M059J (cell line): ENCODE data around the gene ECI1. TPM values are rescaled to one million over a fixed set of nuclear protein-coding genes. Genes with fewer than 3 reads are reported as not detected.
"Not testable (repeated sequence)": the region's sequence is repeated elsewhere in the genome, so short reads cannot be mapped to it uniquely, and the experiment has no call there.

ENCODE experiments used
- DNase-seq: peaks from one replicate; pipeline ENCODE4 v3.0.0-alpha.2; 2012; ENCODE audit warnings: low read depth
- total RNA-seq: library from RNA; depleted of rRNA; stranded (reverse); fragments of >200 nt; shearing (Covaris generic); gene quantifications from 2 replicates; pipeline ENCODE4 v1.2.3, GENCODE V29; 2014

The ECI1 gene
- total RNA-seq, 1 experiment from 2014 or later: 75.1 TPM

DNA sequence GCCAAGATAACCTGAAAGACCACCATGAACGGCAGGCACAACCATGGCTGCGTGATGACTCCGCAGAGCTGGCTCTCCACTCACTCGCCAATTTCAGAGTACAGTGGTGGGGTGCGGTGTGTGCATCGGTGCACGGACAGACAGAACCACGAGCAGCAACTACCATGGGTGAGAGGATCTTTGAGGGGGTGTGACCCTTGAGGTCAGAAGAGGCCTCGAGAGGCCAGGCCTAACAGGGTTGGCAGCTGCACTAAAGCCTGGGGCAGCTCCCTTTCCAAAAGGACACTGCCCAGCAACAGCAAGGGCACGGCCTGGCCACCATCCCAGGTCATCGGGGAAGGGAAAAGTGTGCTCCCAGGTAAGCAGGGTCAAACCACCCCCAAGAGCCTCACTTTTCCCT is 1.9 kb upstream of the ECI1 start:
- DNase-seq: no peak

DNA sequence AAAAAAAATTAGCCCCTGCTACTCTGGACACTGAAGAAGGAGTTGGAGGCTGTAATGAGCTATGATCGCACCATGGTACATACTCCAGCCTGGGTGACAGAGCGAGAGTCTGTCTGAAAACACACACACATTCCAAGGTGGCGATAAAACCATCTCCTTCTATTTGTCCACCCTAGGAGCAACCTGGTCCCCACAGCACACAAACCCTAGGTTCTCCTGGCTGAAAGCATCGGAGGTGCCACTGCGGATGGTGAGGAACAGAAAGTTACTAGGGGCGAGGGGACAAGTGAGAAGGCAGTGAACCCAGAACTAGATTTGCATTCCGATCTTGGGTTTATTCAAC is 1.4 kb upstream of the ECI1 start:
- peak; percentile 44 for DNase-seq

DNA sequence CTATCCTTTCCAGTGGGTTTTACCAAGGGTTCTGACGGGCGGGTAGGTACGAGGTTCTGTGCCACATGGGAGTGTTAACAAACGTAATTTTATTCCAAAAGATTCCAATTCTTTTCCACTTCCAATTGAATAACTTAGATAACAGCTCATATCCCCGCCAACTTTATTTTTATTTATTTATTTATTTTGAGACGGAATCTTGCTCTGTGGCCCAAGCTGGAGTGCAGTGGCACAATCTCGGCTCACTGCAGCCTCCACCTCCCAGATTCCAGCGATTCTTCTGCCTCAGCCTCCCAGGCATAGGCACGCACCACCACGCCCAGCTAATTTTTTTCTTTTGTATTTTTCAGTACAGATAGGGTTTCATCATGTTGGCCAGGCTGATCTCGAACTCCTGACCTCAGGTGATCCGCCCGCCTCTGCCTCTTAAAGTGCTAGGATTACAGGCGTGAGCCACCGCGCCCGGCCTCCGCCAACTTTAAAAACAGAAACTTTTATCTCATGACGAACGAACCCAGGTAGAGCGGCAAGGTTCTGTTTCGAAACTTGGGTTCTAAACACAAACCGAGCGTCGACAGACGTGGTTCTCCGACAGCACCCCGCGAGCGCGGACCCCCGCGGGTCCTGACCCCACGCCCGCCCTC is 613 bp downstream of the ECI1 start:
- peak; percentile 55 for DNase-seq

DNA sequence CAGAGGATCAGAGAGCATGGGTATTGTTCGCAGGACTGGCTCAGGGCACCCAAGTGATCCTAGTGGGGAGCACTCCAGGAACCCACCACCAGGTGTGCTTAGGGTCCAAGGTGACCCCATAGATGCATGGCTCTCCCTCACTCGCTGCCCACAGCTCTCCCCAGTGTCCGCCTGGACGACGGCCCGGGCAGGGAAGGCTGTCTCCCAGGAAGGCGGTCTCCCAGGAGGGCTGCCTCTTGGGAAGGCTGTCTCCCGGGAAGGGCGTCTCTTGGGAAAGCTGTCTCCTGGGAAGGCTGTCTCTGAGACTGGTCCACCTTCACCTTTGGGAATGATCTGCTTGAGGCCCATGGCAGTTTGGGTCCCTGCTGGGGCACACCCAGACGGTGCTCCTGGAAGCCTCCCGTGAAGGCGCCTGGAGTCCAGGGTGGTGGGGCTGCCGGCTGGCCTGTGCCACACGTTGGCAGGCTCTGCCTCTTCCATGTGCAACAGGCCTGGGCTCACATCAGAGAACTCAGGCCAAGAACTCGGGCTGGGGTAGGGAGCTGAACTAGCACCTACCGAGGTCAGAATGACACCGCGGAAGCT is 5.0 kb downstream of the ECI1 start:
- DNase-seq: no peak

DNA sequence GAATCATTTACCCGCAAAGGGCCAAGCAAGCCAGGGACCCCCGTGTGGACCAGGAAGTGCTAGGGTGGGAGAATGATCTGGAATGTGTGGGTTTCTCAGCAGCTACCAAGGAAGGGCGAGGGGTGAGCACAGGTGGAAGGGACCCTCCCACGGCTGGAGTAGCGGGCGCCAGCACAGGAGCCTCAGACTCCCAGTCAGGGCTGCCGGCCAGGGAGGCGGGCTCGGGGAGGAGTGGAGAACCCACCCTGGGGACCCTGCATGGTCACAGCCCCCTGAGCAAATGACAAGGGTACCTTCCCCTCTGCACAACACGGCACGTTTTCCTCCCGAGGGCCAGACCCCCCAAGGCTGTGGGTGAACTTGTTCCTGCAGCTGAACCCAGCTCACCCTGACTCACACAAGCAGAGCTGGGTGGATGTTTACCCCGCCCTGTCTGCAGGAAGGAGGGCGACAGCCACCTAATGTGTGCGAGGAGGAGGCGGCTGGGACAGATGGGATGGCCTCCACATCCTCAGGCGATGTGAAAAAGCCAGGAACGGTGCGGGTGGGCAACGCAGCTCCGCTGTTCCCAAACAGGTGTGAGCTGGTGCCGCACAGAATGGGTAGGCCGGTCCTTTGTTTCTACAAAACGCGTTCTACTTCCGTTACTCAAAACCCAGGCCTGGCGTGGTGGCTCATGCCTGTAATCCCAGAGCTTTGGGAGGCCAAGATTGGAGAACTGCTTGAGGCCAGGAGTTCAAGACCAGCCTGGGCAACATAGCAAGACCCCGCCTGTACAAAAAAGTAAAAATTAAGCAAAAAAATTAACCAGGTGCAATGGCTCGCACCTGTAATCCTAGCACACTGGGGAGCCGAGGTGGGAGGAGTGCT is 6.2 kb downstream of the ECI1 start:
- no peak for DNase-seq

DNA sequence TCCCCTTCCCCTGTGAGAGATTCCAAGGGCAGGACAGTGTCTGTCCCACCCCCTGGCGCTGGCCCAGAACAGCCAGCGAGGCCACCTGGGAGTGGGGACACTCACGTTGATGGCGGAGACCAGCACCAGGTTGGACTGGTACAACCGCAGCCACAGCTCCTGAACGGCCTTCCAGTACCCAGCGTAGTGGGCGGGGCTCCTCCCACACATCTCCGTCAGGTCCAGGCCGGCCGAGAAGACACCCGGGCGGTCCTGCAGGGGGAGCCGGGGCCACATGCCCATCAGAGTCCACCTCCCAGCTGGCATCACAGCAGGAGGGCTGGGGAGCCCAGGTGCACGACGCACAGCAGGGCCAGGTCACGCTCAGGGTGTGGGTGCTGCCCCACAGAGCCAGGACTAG is 7.1 kb downstream of the ECI1 start:
- DNase-seq: no peak

DNA sequence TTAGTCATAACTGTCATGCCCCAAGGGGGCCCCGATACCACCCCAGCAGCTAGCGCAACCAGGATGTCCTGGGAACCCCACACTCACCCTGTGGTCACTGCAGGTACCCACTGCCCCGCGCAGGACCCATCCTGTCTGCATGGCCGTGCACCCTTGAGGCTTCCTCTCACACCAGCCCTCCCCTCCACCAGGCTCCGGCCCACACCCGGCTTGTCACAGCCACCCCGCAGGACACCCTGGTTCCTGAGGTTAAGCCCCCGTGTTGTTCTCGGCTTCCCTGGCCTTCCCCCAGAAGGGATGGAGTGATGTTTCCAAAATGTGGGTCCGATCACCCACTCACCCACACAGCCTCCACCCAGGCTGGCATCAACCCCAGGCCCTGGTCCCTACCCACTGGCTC is 7.6 kb downstream of the ECI1 start:
- no peak for DNase-seq

DNA sequence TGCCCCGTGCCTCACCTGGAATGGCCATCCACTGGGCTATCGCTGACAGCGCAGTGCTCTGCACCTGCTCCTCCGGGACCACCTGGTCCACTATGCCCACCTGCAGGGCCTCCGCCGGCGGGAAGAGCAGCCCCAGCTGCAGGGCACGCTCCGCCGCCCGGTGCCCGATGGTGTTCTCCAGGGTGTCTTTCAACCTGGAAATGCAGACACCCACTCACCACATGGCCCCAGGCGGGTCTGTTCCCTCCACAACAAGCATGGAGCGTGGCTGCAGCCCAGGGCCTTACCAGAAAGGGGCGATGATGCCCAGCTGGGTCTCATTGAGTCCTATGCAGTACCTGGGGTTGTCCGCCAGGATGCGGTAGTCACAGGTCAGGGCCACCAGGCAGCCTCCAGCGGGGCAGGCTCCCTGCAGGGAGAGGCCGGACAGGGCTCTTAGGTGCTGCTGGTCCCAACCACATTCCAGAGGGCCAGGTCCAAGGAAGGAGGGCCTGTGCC is 8.3 kb downstream of the ECI1 start:
- DNase-seq: no peak

DNA sequence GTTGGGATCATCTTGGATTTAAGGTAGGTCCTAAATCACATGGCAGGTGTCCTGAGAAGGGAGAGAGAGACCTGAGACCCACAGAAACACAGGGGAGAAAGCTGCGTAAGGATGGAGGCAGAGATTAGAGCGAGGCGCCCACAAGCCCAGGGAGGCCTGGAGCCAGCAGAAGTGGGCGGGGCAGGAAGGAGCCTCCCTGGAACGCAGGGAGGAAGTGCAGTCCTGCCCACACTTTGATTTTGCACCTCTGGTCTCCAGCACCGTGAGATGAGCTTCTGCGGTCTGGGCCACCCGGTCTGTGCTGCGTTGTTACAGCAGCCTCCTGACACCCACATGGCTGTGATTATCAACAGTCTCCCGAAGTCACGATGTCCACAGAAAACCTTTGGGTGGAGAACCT is 8.8 kb downstream of the ECI1 start:
- no peak for DNase-seq

DNA sequence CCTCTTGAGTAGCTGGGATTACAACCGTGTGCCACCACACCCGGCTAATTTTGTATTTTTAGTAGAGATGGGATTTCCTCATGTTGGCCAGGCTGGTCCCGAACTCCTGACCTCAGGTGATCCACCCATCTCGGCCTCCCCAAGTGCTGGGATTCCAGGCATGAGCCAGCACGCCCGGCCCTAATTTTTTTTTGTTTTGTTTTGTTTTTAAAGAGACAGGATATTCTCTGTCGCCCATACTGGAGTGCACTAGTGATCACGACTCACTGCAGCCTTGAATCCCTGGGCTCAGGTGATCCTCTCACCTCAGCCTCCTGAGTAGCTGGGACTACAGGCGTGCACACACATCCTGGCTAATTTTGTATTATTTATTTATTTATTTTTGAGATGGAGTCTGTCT is 11.1 kb downstream of the ECI1 start:
- DNase-seq: not testable (repeated sequence)

DNA sequence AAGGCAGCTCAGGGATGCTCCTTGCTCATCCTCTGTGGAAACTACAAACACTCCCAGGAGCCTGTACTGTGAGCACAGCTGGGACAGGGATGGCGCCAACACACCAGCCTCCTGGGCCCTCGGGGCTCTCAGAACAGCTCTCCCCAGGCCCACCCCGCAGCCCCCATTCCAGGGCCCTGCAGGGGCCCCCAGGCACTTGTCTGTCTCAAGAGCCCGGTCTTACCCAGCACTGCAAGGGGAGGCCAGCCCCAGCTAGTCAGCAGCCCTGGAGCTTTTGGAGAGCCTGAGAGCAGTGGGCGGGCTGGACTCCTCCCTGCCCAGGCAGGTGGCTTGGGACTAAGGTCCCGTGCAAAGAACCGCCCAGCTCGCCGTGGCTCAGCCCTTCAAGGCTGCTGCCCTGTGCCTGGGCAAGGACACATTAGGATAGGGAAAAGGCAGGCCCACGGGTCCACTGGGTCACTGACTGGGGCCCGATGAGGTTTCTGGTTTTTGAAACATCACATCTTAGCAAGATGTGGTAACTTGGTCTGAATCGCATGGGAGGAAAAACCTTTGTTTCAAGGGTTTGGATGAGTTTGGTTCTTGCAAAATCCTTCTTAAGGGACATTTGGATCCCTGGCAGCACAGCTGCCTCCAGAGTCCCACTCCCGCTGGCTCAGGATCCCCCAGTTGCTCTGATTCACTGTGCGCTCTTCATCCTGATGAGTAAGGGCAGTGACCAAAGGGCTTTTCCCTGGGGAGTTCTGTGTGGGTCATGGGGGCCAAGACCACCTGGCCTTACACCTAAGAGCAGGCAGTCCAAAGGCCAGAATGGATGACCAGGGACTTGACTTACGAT is 12.3 kb downstream of the ECI1 start:
- no peak for DNase-seq

DNA sequence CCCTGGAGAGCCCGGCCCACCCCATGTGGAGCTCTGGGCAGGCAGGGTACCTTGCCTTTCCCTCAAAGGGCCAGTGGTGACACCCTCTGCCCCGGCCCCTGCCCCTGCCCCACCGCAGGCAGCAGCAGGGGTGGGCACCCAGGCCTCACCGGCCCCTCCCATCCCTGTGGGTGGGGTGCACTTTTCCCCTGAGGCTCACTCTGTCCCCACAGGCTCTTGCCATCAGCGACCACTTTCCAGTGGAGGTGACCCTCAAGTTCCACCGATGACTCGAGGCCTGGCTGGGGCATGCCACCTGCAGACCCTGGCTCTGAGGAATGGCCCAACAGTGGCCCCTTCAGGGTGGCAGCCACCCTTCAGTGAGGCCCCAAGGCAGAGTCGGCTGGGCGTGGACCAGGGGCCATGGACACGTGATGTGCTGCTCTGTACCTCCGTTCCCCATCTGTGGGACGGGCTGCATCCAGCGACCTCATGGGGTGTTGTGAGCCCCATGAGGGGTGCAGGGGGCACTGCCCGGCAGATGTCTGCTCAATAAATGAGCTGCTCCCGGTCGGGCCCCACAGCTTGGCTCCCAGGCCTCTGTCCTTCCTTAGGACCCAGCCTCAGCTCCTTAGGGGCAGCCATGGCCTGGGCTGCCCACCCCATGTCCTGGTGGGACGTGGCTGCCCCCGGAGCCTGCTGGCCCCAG is 13.1 kb downstream of the ECI1 start:
- no peak for DNase-seq

DNA sequence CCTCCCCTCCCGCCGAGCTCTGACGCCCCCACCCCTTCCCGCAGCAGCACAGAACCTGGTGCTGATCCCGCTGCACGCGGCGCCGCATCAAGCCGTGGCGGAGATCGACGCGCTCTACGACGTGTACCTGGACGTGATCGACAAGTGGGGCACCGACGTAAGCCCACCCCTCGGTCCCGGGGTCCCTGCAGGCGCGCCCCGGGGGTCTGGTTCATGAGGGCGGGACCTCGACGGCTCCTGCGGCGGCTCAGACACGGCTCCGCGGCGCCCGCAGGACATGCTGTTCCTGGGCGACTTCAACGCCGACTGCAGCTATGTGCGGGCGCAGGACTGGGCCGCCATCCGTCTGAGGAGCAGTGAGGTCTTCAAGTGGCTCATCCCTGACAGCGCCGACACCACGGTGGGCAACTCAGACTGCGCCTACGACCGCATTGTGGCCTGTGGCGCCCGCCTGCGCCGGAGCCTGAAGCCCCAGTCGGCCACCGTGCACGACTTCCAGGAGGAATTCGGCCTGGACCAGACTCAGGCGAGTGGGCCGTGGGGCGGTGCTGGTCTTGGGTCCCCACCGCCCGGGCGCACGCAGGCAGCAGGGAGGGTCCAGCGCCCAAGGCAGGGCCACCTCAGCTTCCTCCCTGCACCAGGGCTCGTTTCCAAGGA is 13.8 kb downstream of the ECI1 start:
- DNase-seq: no peak

DNA sequence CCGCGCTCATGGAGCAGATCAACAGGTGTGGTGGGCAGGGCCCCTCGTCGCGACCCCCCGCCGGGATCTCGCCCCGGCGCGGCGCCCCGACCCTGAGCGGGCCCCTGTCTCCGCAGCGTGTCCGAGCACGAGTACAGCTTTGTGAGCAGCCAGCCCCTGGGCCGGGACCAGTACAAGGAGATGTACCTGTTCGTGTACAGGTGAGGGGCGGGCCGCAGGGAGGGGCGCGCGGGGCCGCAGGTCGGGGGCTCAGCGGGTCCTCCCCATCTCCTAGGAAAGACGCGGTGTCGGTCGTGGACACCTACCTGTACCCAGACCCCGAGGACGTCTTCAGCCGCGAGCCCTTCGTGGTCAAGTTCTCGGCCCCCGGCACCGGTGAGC is 14.3 kb downstream of the ECI1 start:
- DNase-seq: no peak

DNA sequence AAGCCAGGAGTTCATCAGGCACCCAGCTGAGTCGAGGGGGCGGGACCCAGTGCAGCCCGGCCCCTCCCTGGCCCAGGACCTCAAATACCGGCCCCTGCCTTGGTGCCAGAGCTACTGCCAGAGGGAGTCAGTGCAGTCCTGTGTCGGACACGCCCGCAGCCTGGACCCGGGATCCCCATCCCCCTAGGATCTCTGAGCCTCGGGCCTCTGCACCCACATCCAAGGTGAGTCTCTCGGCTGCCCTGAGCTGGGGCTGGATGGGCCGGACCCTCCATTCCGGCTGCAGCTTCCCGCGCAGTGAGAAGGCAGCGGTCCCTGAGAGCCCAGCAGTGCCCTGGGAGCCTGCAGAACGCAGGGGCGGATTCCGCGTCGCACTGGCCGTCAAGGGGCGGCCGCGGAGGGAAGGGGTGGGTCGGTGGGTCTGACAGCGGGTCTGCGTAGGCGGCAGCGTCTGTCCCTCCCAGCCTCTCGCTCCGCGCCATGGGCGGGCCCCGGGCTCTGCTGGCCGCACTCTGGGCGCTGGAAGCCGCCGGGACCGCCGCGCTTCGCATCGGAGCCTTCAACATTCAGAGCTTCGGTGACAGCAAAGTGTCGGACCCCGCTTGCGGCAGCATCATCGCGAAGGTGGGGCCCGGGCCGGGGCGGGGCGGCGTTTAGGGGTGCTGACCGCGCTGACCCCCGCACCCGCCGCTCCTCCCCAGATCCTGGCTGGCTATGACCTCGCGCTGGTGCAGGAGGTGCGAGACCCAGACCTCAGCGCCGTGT is 14.9 kb downstream of the ECI1 start, which contains the start of gene DNASE1L2:
DNASE1L2 (plus strand) TSS at position 108 of the 765 bp plus-strand sequence; CDS start at position 481, 373 bp downstream.
- peak; percentile 30 for DNase-seq

DNA sequence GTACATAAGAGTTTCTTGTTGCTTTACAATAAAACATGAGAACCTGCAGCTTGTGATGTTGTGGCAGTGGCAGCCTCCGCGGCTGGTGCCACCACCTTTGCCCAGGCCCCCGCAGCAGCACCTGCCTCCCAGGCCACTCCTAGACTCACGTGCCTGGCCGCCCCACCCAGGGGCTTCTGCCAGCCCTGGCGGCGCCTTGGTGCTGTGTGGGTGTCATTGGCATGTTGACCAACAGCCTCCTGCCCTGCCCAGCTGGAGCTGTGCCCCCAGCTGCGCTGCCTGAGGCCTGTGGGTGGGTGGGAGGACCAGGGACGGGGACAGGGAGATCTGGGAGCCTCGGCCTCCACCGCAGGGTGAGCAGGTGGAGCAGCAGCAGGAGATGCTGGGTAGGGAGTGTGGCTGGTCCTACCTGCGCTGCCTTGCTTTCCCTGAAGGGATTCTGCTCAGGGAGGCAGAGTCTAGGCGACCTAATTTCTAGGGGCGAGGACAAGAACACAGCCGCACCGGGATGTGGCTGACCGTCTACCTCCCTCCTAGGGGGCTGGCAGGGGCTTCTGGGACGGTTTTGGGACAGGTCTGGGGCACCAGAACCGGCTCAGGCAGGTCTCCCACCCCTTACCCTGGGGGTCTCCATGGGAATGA is 15.6 kb downstream of the ECI1 start:
- DNase-seq: no peak

DNA sequence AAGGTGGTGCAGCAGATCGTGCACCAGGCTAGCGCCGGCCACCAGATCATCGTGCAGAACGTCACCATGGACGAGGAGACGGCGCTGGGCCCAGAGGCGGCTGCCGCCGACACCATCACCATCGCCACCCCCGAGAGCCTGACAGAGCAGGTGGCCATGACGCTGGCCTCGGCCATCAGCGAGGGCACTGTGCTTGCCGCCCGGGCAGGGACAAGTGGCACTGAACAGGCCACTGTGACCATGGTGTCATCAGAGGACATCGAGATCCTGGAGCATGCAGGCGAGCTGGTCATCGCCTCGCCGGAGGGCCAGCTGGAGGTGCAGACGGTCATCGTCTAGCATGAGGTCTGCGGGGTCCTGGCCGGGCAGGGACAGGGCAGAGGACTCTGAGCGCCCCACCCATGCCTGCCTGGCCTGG is 16.1 kb downstream of the ECI1 start:
- DNase-seq: no peak

DNA sequence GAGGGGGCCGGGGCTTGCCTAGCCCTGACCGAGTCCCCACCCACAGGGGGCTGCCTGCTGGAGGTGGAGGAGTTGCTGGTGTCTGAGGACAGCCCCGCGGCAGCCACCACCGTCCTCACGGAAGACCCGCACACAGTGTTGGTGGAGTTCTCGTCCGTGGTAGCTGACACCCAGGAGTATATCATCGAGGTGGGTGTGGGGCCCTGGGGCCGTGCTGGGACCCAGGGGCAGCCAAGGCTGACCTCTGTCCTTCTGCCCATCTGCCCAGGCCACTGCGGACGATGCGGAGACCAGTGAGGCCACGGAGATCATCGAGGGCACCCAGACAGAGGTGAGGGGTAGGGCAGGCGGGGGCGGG is 16.6 kb downstream of the ECI1 start:
- no peak for DNase-seq
